HepG2 (cell line): ENCODE measurements around the gene OSBPL10. TPM values are rescaled to one million over a fixed set of nuclear protein-coding genes. Genes with fewer than 3 reads are reported as not detected.

ENCODE experiments used
- ATAC-seq: fragments of 200-7000 bp; cut with Tn5 transposase; 3 replicates; pipeline ENCODE4 v1.9.1; 2020; ENCODE audit warnings: mild to moderate bottlenecking, moderate library complexity
- BruUV-seq: library from RNA; stranded (reverse); fragments of 400-500 nt; replicated peaks from 2 replicates; lab custom pipeline; 2021; lab: Mats Ljungman, UMichigan
- CTCF ChIA-PET: fragments of 300-600 bp; formaldehyde crosslinking; extraction: SDS; loops from one replicate; lab custom pipeline; 2021; ENCODE audit warnings: low total read pairs, inconsistent platforms, low intra/inter-chr PET ratio; lab: Yijun Ruan, JAX
- POLR2A ChIA-PET: fragments of 350-600 bp; sonication (Branson Sonifier 250); formaldehyde crosslinking; loops from one replicate; lab custom pipeline; 2020; ENCODE audit warnings: antibody characterized with exemption, inconsistent platforms; lab: Yijun Ruan, JAX
- DNase-seq: peaks from one replicate; pipeline ENCODE4 v3.0.0-alpha.2; 2015; ENCODE audit warnings: low spot score
- FAIRE-seq: peaks from 3 replicates; lab custom pipeline; 2011; peaks lifted over from hg19 to GRCh38; lab: Jason Lieb, UNC
- H2AFZ ChIP-seq: one replicate; pipeline ENCODE4 v1.6.1; 2011; ENCODE audit warnings: low read length, inconsistent platforms
- H3K27ac ChIP-seq: fragments of 300-600 bp; 3 replicates; pipeline ENCODE4 v1.8.0; 2011; ENCODE audit warnings: mixed run types, mild to moderate bottlenecking, mixed read lengths, low read length, inconsistent platforms; ENCODE audit not compliant: insufficient read depth; ENCODE audit errors: extremely low read length
- H3K27me3 ChIP-seq, 2 experiments: fragments of 200-600 bp in 1 of 2; 2 replicates in 1 of 2; 3 replicates in 1 of 2; pipeline versions ENCODE4 v1.6.0 to v1.8.0; 2011; ENCODE audit warnings: low read length in 2 of 2, mild to moderate bottlenecking in 2 of 2, moderate library complexity in 2 of 2, inconsistent platforms in 1 of 2; ENCODE audit not compliant: insufficient read depth in 2 of 2, control insufficient read depth in 1 of 2
- H3K36me3 ChIP-seq, 2 experiments: fragments of 200-600 bp in 1 of 2; replicated peaks in 1 of 2; 2 replicates in 1 of 2; 3 replicates in 1 of 2; pipeline versions ENCODE4 v1.5.1 to v1.8.0; 2011; ENCODE audit warnings: low read length in 2 of 2, inconsistent platforms in 1 of 2; ENCODE audit not compliant: insufficient read depth in 2 of 2, control insufficient read depth in 1 of 2
- H3K4me1 ChIP-seq: 2 replicates; pipeline ENCODE4 v1.5.1; 2012; ENCODE audit warnings: low read length, inconsistent platforms; ENCODE audit not compliant: insufficient read depth
- H3K4me2 ChIP-seq: 2 replicates; pipeline ENCODE4 v1.6.0; 2011; ENCODE audit warnings: low read depth, low read length, inconsistent platforms
- H3K4me3 ChIP-seq, 3 experiments: fragments of 200-600 bp in 1 of 3; sonication (generic), shearing (Covaris generic) in 1 of 3; replicated peaks in 1 of 3; 2 replicates each; pipeline ENCODE4 v1.5.1; 2011 to 2016; ENCODE audit warnings: low read length in 3 of 3, inconsistent platforms in 2 of 3, low read depth in 2 of 3, mild to moderate bottlenecking in 2 of 3, control low read depth in 1 of 3, mixed read lengths in 1 of 3; ENCODE audit not compliant: insufficient read depth in 1 of 3
- H3K79me2 ChIP-seq: one replicate; pipeline ENCODE4 v1.6.1; 2011; ENCODE audit warnings: low read length, inconsistent platforms; ENCODE audit not compliant: insufficient read depth
- H3K9ac ChIP-seq: 2 replicates; pipeline ENCODE4 v1.6.0; 2011; ENCODE audit warnings: mild to moderate bottlenecking, low read depth, low read length, inconsistent platforms; ENCODE audit not compliant: insufficient read depth
- H3K9me3 ChIP-seq: 2 replicates; pipeline ENCODE4 v1.5.1; 2012; ENCODE audit warnings: mild to moderate bottlenecking, low read length
- H4K20me1 ChIP-seq: 2 replicates; pipeline ENCODE4 v1.6.0; 2011; ENCODE audit warnings: inconsistent platforms, mild to moderate bottlenecking, low read length, moderate library complexity; ENCODE audit not compliant: insufficient read depth
- CHD2 ChIP-seq: IDR thresholded peaks from 2 replicates; pipeline ENCODE4 v1.6.1; 2011; ENCODE audit warnings: low read depth, low read length, improper control_type of control experiment
- KDM4B ChIP-seq: sonication (generic); formaldehyde crosslinking; IDR thresholded peaks from 2 replicates; pipeline ENCODE4 v1.4.0; 2020; ENCODE audit warnings: missing genetic modification reagents
- MEF2D ChIP-seq: sonication (generic); formaldehyde crosslinking; IDR thresholded peaks from 2 replicates; pipeline ENCODE4 v1.5.1; 2020; ENCODE audit warnings: mild to moderate bottlenecking, missing genetic modification reagents
- MIXL1 ChIP-seq: IDR thresholded peaks from 2 replicates; pipeline ENCODE4 v1.6.1; 2016
- NFE2L2 ChIP-seq: fragments of 150-350 bp; IDR thresholded peaks from 2 replicates; pipeline ENCODE4 v1.6.1; 2014; ENCODE audit warnings: low read length
- RARA ChIP-seq: IDR thresholded peaks from 2 replicates; pipeline ENCODE4 v1.6.1; 2016; ENCODE audit warnings: missing genetic modification reagents, missing compliant biosample characterization
- SETDB1 ChIP-seq: sonication (generic); formaldehyde crosslinking; IDR thresholded peaks from 2 replicates; pipeline ENCODE4 v1.5.1; 2020; ENCODE audit warnings: missing genetic modification reagents, mild to moderate bottlenecking, borderline replicate concordance
- ZNF205 ChIP-seq: IDR thresholded peaks from 2 replicates; pipeline ENCODE4 v1.6.1; 2018; ENCODE audit warnings: missing biosample characterization, missing genetic modification reagents
- ZNF746 ChIP-seq: sonication (generic); formaldehyde crosslinking; IDR thresholded peaks from 2 replicates; pipeline ENCODE4 v1.8.0; 2022; ENCODE audit warnings: mild to moderate bottlenecking, missing genetic modification reagents
- WGBS: methylation state at CpG from one replicate; pipeline ENCODE4 v1.1.6; 2017; ENCODE audit warnings: low lambda C conversion rate; 5-methylcytosine and 5-hydroxymethylcytosine counted together
- in situ Hi-C: cut with HindIII; loops from 2 replicates; pipeline ENCODE4 v1.10.0; 2017; ENCODE audit warnings: low pct_unique_long_range_greater_than_20kb; ENCODE audit not compliant: extremely low pct_ligation_motif_present
- intact Hi-C: fragments of 100-400 bp; cut with micrococcal nuclease; formaldehyde crosslinking; loops from one replicate; pipeline ENCODE4 v1.10.0; 2022; ENCODE audit not compliant: unreplicated experiment
- polyA plus RNA-seq, 8 experiments: library from polyadenylated mRNA; depleted of rRNA in 3 of 8; stranded (reverse) in 7 of 8; unstranded in 1 of 8; fragments of >200 nt; fragmentation: Illumina TruSeq in 4 of 8; extraction: Trizol in 4 of 8; gene quantifications; 2 replicates each; pipeline versions ENCODE4 v1.2.1 to v1.2.3, GENCODE V29; 2011 to 2016; ENCODE audit warnings: low read depth in 4 of 8, missing spikeins in 1 of 8, mixed read lengths in 1 of 8; ENCODE audit not compliant: insufficient read depth in 1 of 8
- total RNA-seq, 5 experiments: library from RNA; depleted of rRNA; stranded (reverse); fragments of >200 nt; fragmentation: Illumina TruSeq; extraction: Trizol; gene quantifications; 2 replicates each; pipeline ENCODE4 v1.2.3, GENCODE V29; 2016; ENCODE audit warnings: low read depth in 1 of 5
- TF ChIP-seq, protein P1 (sequence below): sonication (generic); formaldehyde crosslinking; IDR thresholded peaks from 2 replicates; pipeline ENCODE4 v1.5.1; 2020; ENCODE audit warnings: missing genetic modification reagents, mild to moderate bottlenecking, borderline replicate concordance
- TF ChIP-seq, protein P2 (sequence below): sonication (generic); formaldehyde crosslinking; IDR thresholded peaks from 2 replicates; pipeline ENCODE4 v1.4.0; 2020; ENCODE audit warnings: missing genetic modification reagents
- TF ChIP-seq, protein P3 (sequence below): sonication (generic); formaldehyde crosslinking; IDR thresholded peaks from 2 replicates; pipeline ENCODE4 v1.4.0; 2020; ENCODE audit warnings: mild to moderate bottlenecking, low read depth, missing genetic modification reagents

The OSBPL10 gene
- total and polyA plus RNA-seq, 2 of the 13 experiments (the other 11 are each of a cell fraction or from before 2014, with no cell fraction given): 10.3 to 28.6 TPM

DNA sequence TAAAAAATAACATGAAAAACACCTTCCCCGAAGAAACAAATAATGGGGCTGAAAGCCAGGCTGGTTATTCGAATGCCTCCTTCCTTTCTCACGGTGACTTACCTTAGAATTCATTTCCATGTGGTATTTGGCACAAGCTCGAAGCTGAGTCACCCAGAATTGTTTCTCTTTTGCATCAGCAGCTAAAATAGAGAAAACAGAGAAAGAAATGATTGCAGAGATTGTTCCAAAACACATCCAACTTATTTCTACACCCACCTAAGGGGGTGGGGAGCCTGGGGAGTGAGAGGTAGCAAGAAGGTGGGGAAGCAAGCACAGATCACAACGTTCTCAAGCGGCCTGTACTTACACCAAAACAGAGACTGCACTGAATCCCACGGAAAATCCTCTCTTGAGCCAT lies 104.7 kb downstream of the OSBPL10 start:
- in situ Hi-C loops (no loop called here), intact Hi-C loops (no loop called here)
- H3K9ac ChIP-seq: no peak overlapping the region
- H2AFZ ChIP-seq: no peak overlapping the region
- no peaks in the 10 kb centered on the region for H3K27me3 ChIP-seq
- H3K4me1 ChIP-seq: no peaks in the 10 kb centered on the region
- DNase-seq: no peak
- H3K27ac ChIP-seq: no peak overlapping the region
- peaks cover 6% of the 10 kb centered on the region for H3K79me2 ChIP-seq
- H4K20me1 ChIP-seq: peaks cover 5% of the 10 kb centered on the region; the same call in 1 of the 2 replicates
- FAIRE-seq: no peak
- ChIA-PET POLR2A (no interaction called here), CTCF (no interaction called here)
- no peak for ATAC-seq
- BruUV-seq: no TSS peak
- H3K4me3 ChIP-seq: no peak overlapping the region
- H3K4me2 ChIP-seq: no peak overlapping the region
- TF ChIP-seq ZNF746 (CRISPR knock-in tag) (no peak), SETDB1 (CRISPR knock-in tag) (no peak), KDM4B (CRISPR knock-in tag) (no peak), MIXL1 (CRISPR knock-in tag) (no peak), MEF2D (CRISPR knock-in tag) (no peak)
- WGBS: 91% methylated on average over 7 of the region's 7 CpGs
- peaks cover 6 to 14% of the 10 kb centered on the region in 2 experiments; a peak in 3 of 5 replicates for H3K36me3 ChIP-seq
- H3K9me3 ChIP-seq: no peaks in the 10 kb centered on the region

DNA sequence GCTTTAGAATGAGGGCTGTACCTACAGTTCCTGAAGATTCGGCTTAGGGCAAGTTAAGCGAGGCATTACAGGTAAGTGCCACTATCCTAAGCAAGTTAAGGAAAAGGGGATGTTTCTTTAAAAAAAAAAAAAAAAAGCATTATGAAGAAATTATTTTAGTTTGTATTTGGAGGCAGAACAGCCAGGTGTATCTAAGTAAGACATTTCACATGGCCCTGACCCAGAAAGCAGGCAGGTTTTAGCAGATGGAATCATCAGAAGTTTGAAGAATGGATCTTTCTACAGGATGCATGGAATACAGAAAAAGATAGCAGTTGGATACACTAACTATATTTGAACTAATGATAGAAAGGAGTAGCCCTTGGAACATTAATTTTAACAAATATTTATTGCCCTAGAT lies 105.6 kb downstream of the OSBPL10 start:
- Histone ChIP-seq H4K20me1 (no peaks in the 10 kb centered on the region), H3K4me1 (no peaks in the 10 kb centered on the region), H3K4me3 (no peak overlapping the region), H3K79me2 (peaks cover 3% of the 10 kb centered on the region), H3K27me3 (no peaks in the 10 kb centered on the region), H2AFZ (no peak overlapping the region), H3K9me3 (no peaks in the 10 kb centered on the region), H3K27ac (no peak overlapping the region), H3K4me2 (no peak overlapping the region), H3K9ac (no peak overlapping the region), H3K36me3 (peaks cover 6 to 10% of the 10 kb centered on the region in 2 experiments; a peak in 3 of 5 replicates)
- no peak for FAIRE-seq
- WGBS: 96% methylated on average over 2 of the region's 2 CpGs
- intact Hi-C loops: no loop called here
- CTCF ChIA-PET: no interaction called here
- BruUV-seq: no TSS peak
- POLR2A ChIA-PET: no interaction called here
- DNase-seq: no peak
- no peak for ATAC-seq
- in situ Hi-C loops: no loop called here
- TF ChIP-seq, protein P1, sequence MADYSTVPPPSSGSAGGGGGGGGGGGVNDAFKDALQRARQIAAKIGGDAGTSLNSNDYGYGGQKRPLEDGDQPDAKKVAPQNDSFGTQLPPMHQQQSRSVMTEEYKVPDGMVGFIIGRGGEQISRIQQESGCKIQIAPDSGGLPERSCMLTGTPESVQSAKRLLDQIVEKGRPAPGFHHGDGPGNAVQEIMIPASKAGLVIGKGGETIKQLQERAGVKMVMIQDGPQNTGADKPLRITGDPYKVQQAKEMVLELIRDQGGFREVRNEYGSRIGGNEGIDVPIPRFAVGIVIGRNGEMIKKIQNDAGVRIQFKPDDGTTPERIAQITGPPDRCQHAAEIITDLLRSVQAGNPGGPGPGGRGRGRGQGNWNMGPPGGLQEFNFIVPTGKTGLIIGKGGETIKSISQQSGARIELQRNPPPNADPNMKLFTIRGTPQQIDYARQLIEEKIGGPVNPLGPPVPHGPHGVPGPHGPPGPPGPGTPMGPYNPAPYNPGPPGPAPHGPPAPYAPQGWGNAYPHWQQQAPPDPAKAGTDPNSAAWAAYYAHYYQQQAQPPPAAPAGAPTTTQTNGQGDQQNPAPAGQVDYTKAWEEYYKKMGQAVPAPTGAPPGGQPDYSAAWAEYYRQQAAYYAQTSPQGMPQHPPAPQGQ (CRISPR knock-in tag): no peak
- TF ChIP-seq NFE2L2 (no peak), CHD2 (no peak), KDM4B (CRISPR knock-in tag) (no peak), RARA (CRISPR knock-in tag) (no peak), ZNF205 (CRISPR knock-in tag) (no peak)
- TF ChIP-seq, protein P2, sequence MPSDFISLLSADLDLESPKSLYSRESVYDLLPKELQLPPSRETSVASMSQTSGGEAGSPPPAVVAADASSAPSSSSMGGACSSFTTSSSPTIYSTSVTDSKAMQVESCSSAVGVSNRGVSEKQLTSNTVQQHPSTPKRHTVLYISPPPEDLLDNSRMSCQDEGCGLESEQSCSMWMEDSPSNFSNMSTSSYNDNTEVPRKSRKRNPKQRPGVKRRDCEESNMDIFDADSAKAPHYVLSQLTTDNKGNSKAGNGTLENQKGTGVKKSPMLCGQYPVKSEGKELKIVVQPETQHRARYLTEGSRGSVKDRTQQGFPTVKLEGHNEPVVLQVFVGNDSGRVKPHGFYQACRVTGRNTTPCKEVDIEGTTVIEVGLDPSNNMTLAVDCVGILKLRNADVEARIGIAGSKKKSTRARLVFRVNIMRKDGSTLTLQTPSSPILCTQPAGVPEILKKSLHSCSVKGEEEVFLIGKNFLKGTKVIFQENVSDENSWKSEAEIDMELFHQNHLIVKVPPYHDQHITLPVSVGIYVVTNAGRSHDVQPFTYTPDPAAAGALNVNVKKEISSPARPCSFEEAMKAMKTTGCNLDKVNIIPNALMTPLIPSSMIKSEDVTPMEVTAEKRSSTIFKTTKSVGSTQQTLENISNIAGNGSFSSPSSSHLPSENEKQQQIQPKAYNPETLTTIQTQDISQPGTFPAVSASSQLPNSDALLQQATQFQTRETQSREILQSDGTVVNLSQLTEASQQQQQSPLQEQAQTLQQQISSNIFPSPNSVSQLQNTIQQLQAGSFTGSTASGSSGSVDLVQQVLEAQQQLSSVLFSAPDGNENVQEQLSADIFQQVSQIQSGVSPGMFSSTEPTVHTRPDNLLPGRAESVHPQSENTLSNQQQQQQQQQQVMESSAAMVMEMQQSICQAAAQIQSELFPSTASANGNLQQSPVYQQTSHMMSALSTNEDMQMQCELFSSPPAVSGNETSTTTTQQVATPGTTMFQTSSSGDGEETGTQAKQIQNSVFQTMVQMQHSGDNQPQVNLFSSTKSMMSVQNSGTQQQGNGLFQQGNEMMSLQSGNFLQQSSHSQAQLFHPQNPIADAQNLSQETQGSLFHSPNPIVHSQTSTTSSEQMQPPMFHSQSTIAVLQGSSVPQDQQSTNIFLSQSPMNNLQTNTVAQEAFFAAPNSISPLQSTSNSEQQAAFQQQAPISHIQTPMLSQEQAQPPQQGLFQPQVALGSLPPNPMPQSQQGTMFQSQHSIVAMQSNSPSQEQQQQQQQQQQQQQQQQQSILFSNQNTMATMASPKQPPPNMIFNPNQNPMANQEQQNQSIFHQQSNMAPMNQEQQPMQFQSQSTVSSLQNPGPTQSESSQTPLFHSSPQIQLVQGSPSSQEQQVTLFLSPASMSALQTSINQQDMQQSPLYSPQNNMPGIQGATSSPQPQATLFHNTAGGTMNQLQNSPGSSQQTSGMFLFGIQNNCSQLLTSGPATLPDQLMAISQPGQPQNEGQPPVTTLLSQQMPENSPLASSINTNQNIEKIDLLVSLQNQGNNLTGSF: no peak
- TF ChIP-seq, protein P3, sequence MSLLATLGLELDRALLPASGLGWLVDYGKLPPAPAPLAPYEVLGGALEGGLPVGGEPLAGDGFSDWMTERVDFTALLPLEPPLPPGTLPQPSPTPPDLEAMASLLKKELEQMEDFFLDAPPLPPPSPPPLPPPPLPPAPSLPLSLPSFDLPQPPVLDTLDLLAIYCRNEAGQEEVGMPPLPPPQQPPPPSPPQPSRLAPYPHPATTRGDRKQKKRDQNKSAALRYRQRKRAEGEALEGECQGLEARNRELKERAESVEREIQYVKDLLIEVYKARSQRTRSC (CRISPR knock-in tag): no peak
